ENCODE data around the gene RSPRY1. TPM values are rescaled to one million over a fixed set of nuclear protein-coding genes. Genes with fewer than 3 reads are reported as not detected.

RSPRY1 gene
- total and polyA plus RNA-seq, 2 of the 8 experiments (the other 6 are each of a cell fraction or from before 2014, with no cell fraction given), result 11.5 to 32.5 TPM

GRCh38 chr16:57244767-57245471 lies 58.8 kb downstream of the RSPRY1 start, which contains the start of gene ARL2BP (continued):
- TF ChIP-seq BCL11A (IDR thresholded peaks at IDR 0.05; ENCODE audit: low read depth in 2 of 2, low read length in 2 of 2), result no peak
- no peak for TF ChIP-seq MAFK (IDR thresholded peaks at IDR 0.05; ENCODE audit: low read depth, low read length)
- TF ChIP-seq POU5F1 (IDR thresholded peaks at IDR 0.05; ENCODE audit: low read depth, low read length), result no peak
- TF ChIP-seq CHD1 (IDR thresholded peaks at IDR 0.05; ENCODE audit: low read depth, low read length), result no peak
- TF ChIP-seq JUN (IDR thresholded peaks at IDR 0.05; ENCODE audit: low read depth, low read length), result no peak
- no peak for TF ChIP-seq SAP30 (IDR thresholded peaks at IDR 0.05; ENCODE audit: insufficient read depth, insufficient replicate concordance, low read length)
- TF ChIP-seq TAF1 (IDR thresholded peaks at IDR 0.05; ENCODE audit: low read depth, low read length), result peak; percentile 78
- TF ChIP-seq EP300 (IDR thresholded peaks at IDR 0.05; ENCODE audit: borderline replicate concordance in 1 of 2, low read depth in 2 of 2, low read length in 2 of 2), result no peak
- no peak for TF ChIP-seq CEBPB (IDR thresholded peaks at IDR 0.05; ENCODE audit: low read depth, low read length)
- peak; percentile 46; the same call in 1 of the 2 replicates for TF ChIP-seq TBP (IDR thresholded peaks at IDR 0.05; ENCODE audit: low read depth, low read length)
- peak; percentile 59; the same call in 1 of the 2 replicates for TF ChIP-seq CREB1 (IDR thresholded peaks at IDR 0.05)
- TF ChIP-seq SIRT6 (IDR thresholded peaks at IDR 0.05; ENCODE audit: low read length), result no peak
- peak; percentile 6 to 12; a peak in 1 of 4 replicates for TF ChIP-seq RAD21 (IDR thresholded peaks at IDR 0.05 in 1 of 2, conservative IDR thresholded peaks at IDR 0.05 in 1 of 2; ENCODE audit: low read depth in 2 of 2, low read length in 2 of 2)
- peak; percentile 69 for TF ChIP-seq ASH2L (IDR thresholded peaks at IDR 0.05; ENCODE audit: low read length)
- no peak for TF ChIP-seq GABPA (IDR thresholded peaks at IDR 0.05; ENCODE audit: borderline replicate concordance, insufficient read depth, low read length)
- 0 out of 2 replicates have a peak, but pooled peaks have one; percentile 58 for TF ChIP-seq ATF2 (IDR thresholded peaks at IDR 0.05; ENCODE audit: low read length)
- no peak for TF ChIP-seq KDM1A (IDR thresholded peaks at IDR 0.05; ENCODE audit: borderline replicate concordance, low read length)
- no peak for TF ChIP-seq SP4 (IDR thresholded peaks at IDR 0.05; ENCODE audit: low read length)
- TF ChIP-seq SP1 (IDR thresholded peaks at IDR 0.05; ENCODE audit: low read depth, low read length), result peak; percentile 63; the same call in 1 of the 2 replicates
- TF ChIP-seq YY1 (IDR thresholded peaks at IDR 0.05; ENCODE audit: low read depth, low read length), result 0 out of 2 replicates have a peak, but pooled peaks have one; percentile 9
- peak; percentile 67; the same call in 1 of the 2 replicates for TF ChIP-seq MAX (IDR thresholded peaks at IDR 0.05)
- TF ChIP-seq E2F6 (IDR thresholded peaks at IDR 0.05), result no peak; the same call in 1 of the 2 replicates

All from H1 (cell line).